Measurements from ENCODE around the gene ANKRD39. TPM values are rescaled to one million over a fixed set of nuclear protein-coding genes. Genes with fewer than 3 reads are reported as not detected.
"Not testable (repeated sequence)": the region's sequence is repeated elsewhere in the genome, so short reads cannot be mapped to it uniquely, and the experiment has no call there.

Gene ANKRD39
- total RNA-seq, 3 donors from 2014 or later, result 11.2 to 14.1 (median 12.2) TPM

DNA sequence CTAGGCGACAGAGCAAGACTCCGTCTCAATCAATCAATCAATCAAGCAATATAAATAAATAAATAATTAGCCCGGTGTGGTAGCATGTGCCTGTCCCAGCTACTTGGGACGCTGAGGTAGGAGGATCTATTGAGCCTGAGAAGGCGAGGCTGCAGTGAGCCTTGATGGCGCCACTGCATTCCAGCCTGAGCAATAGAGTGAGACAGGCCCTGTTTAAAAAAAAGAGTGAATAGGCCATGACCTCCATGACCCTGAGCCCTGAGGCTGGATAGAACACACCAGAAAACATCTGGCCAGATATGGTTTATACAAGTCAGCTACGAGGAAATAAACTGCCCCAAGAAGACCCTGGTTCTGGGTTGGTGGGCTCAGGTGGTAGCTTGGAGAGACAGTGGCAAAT lies 32.4 kb upstream of the ANKRD39 start:
- H3K4me3 ChIP-seq, result no peak overlapping the region
- no peaks in the 10 kb centered on the region for H3K36me3 ChIP-seq (ENCODE audit: low read depth)
- DNase-seq (no peak), ATAC-seq (no peak)
- intact Hi-C loops (cut with DNase I, micrococcal nuclease), result no loop called here
- H3K4me1 ChIP-seq (ENCODE audit: low read depth), result peaks cover 18% of the 10 kb centered on the region
- no peaks in the 10 kb centered on the region for H3K9me3 ChIP-seq
- TF ChIP-seq, protein P1, sequence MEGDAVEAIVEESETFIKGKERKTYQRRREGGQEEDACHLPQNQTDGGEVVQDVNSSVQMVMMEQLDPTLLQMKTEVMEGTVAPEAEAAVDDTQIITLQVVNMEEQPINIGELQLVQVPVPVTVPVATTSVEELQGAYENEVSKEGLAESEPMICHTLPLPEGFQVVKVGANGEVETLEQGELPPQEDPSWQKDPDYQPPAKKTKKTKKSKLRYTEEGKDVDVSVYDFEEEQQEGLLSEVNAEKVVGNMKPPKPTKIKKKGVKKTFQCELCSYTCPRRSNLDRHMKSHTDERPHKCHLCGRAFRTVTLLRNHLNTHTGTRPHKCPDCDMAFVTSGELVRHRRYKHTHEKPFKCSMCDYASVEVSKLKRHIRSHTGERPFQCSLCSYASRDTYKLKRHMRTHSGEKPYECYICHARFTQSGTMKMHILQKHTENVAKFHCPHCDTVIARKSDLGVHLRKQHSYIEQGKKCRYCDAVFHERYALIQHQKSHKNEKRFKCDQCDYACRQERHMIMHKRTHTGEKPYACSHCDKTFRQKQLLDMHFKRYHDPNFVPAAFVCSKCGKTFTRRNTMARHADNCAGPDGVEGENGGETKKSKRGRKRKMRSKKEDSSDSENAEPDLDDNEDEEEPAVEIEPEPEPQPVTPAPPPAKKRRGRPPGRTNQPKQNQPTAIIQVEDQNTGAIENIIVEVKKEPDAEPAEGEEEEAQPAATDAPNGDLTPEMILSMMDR (IDR thresholded peaks at IDR 0.05), result no peak

DNA sequence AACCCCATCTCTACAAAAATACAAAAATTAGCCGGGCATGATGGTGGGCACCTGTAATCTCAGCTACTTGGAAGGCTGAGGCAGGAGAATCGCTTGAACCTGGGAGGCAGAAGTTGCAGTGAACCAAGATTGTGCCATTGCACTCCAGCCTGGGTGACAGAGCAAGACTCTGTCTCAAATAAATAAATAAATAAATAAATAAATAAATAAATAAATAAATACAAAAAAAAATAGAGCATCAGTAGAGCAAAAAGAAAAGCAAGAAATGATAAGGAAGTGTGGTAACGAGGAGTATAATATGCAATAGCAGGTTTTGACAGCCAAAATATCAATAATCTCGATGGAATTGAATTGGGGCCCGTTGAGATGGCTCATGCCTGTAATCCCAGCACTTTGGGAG lies 31.7 kb upstream of the ANKRD39 start:
- peaks cover 18% of the 10 kb centered on the region for H3K4me1 ChIP-seq (ENCODE audit: low read depth)
- ATAC-seq; H3K4me3 ChIP-seq; intact Hi-C loops (cut with DNase I, micrococcal nuclease); H3K36me3 ChIP-seq (ENCODE audit: low read depth); DNase-seq; H3K9me3 ChIP-seq: not testable (repeated sequence)

DNA sequence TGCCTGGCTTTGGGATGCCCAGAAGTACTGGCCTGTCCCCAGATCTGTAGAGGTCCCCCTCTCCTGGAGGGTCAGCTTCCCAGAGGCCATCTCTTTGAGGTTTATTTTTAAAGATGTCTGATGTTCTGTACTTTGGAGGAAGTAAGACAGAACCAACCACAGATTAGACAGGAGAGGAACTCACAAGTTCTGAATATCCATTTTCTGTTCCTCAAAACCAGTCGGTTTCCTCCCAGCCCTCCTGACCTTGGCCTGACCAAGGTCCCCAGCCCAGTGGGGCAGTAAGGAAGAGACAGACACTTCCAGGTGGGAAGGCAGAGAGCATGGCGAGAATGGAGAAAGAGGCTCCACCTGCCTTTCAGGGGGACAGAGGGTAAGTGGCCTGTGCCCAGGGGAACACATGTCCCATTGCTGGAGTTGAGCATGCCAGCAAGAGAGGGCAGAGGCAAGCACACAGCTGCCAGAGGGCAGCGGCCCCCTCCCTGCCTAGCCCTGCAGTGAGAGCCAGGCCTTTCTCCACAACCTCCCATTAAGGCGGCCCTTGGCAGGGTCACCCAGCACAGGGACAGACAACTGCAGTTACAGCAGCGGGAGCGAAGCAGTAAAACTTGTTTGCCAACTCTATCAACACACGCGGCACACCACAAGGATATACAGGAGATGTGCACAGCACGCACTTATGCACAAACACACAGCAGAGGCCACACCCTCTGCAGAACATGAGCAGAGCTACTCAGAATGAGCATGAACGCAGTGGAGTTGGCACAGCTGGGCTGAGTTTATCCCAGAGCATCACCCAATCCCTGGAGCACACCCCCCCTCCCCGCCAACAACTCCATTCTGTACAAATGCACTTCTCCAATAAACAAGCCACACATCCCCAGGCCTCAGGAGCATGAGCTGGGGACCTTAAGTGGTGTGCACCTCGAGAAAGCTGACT lies 30.5 kb upstream of the ANKRD39 start:
- DNase-seq (peak; percentile 75 to 83 (median 79)), ATAC-seq (peak; percentile 90)
- H3K36me3 ChIP-seq (ENCODE audit: low read depth), result no peaks in the 10 kb centered on the region
- H3K4me1 ChIP-seq (ENCODE audit: low read depth), result peaks cover 18% of the 10 kb centered on the region
- intact Hi-C loops (cut with DNase I, micrococcal nuclease), result no loop called here
- no peak overlapping the region for H3K4me3 ChIP-seq
- no peaks in the 10 kb centered on the region for H3K9me3 ChIP-seq
- TF ChIP-seq, protein P1 (IDR thresholded peaks at IDR 0.05), result no peak

DNA sequence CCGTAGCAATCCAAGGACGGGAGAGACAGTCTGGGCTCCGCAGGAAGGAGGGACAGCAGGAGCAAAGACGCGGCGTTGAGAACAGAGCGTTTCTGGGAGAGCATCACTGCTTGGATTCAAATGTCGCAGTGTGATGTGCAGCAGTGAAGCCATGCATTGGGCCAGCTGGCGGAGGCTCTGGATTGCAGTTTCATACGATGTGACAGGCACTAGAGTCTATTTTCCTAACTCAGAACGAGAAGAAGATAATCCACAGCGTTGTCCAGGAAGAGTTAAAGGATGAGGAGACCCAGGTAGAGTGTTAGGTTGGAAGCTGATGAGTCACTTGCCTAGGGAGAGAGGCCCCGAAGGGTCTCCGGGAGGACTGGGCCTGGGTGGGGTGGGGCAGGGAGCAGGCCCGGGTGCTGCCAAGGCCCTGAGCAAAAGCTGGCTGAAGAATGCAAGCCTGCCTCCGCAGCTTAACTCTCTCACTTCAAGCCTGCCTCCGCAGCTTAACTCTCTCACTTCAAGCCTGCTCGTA lies 29.7 kb upstream of the ANKRD39 start:
- DNase-seq, result no peak
- H3K36me3 ChIP-seq (ENCODE audit: low read depth), result no peaks in the 10 kb centered on the region
- H3K4me1 ChIP-seq (ENCODE audit: low read depth), result peaks cover 18% of the 10 kb centered on the region
- TF ChIP-seq, protein P1 (IDR thresholded peaks at IDR 0.05), result no peak
- no peak for ATAC-seq
- H3K9me3 ChIP-seq, result no peaks in the 10 kb centered on the region
- no peak overlapping the region for H3K4me3 ChIP-seq
- intact Hi-C loops (cut with DNase I, micrococcal nuclease), result no loop called here

DNA sequence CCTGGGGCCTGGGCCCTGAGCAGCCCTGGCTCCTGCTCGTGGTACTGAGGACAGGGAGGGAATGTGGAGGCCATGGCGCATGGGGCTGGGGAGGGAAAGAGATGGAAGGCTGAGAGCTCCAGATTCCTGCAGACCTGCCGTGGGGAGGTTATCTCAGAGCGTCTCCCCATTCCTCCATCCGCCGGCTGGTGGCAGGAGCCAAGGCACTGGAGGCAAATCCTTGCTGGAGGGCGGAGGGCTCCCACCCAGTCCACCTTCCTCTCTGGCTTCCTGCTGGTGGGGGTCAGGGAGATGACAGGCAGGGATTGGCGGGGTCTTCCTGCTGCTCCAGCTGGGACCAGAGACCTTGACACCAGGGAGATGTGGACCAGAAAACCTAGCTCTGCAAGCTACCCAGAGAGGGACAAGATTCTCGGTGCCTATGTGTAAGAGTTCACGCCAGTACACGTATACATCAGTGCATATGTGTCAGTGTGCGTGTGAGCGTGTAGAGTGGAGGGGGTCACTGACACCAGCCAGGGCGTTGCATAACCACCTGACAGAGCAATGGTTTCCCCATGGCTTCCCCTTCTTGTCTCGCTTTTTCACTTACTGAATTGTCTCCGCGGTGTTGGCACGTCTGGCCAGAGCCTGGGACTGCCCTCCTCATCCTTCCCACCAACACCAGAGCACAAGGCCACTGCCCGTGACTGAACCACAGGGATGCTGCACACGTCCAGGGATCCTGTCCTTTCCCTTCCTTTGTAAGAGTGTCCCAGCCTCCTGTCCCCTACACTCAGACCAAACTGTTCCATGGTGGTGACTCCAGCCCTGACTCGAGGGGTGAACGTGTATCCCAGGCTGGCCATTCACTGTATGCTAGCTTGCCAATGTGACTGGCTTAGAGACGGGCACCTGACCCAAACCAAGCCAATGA lies 27.9 kb upstream of the ANKRD39 start:
- ATAC-seq (no peak), DNase-seq (no peak)
- Histone ChIP-seq H3K36me3 (ENCODE audit: low read depth) (no peaks in the 10 kb centered on the region), H3K9me3 (no peaks in the 10 kb centered on the region), H3K4me1 (ENCODE audit: low read depth) (peaks cover 18% of the 10 kb centered on the region), H3K4me3 (no peak overlapping the region)
- intact Hi-C loops (cut with DNase I, micrococcal nuclease), result no loop called here
- TF ChIP-seq, protein P1 (IDR thresholded peaks at IDR 0.05), result no peak

All from mucosa of descending colon (tissue), 3 donors.